ENCODE measurements around the gene KIF26A.

KIF26A gene

DNA sequence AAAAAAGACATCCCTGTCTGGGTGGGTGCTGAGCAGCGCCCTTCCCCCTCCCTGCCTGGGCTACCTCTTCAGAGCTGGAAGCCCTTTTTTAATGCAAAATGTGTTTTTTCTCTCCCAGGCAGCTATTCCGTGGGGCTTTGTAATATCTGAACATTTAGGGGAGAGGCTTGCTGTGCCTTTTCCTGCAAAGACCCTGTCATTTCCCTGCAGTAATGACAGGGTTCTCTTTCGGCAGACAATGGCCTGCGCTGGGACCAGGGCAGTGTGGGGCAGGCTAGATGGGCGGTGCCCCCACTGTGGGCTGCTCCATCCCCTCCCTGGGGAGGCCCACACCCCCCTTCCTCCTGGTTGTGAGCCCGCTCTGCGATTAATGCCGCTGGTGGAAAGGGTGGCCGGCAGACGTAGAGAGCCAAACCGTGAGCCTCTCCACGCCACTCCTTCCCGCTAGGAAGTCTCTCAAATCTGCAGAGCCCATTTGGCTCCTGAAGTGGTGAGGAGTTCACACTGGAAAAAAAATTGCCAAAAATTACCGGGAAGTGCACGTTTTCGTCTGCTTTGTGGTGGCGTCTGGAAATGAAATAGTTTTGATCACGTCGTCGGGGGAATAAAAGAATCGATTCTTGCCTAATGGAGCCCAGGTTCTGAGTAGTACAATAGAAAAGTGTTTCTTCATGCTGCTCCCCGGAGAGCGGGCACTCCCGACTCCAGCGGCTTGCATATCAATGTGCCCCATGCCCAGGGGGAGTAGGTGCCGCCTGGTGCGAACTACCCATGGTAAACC lies 31.5 kb downstream of the KIF26A start:
- Histone ChIP-seq H3K27ac (ENCODE audit: low read depth in 2 of 2, low read length in 2 of 2) (no peak overlapping the region), H3K4me1 (ENCODE audit: control insufficient read depth in 2 of 2, insufficient read depth in 2 of 2, low read length in 2 of 2) (no peaks in the 10 kb centered on the region), H3K9me3 (ENCODE audit: control insufficient read depth in 2 of 2, low read length in 2 of 2) (no peaks in the 10 kb centered on the region), H3K36me3 (ENCODE audit: control insufficient read depth in 2 of 2, insufficient read depth in 2 of 2, low read length in 2 of 2) (no peaks in the 10 kb centered on the region), H3K9ac (ENCODE audit: low read depth in 1 of 2, low read length in 2 of 2) (no peak overlapping the region), H3K4me3 (ENCODE audit: low read length in 2 of 2) (no peak overlapping the region), H3K27me3 (ENCODE audit: control insufficient read depth in 2 of 2, insufficient read depth in 2 of 2, low read length in 2 of 2) (no peaks in the 10 kb centered on the region)

DNA sequence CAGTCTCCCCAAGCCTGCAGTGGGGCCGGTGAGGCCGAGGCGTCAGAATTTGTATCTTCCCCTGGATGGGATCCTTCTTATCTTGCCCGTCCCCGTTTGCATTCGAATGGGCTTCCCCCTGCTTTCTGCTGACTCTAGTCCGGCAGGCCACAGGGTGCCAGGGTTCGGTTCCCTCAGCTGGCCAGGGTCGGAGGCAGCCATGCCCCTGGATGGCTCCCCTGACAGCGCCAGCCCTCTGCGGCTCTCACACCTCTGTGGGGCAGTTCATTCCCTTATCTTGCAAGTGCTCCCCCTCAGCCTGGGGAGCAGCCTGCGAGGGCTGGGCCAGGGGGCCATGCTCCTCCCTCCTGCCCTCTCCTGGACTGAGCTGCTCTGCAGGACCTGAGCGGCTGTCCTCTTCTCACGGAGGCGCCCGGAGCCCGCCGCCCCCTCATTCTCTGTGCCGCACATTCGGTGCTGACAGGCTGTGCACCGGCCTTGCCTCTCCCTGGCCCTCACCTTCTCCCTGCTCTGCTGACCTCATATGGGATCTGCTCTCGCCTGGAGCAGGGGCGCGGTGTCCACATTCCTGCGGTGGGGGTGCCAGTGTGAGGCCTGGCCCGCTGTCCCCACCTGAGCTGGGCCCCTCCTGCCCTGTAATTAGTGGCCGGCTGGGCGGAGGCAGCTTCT lies 32.8 kb downstream of the KIF26A start:
- Histone ChIP-seq H3K4me3 (ENCODE audit: low read length in 2 of 2) (no peak overlapping the region), H3K9ac (ENCODE audit: low read depth in 1 of 2, low read length in 2 of 2) (no peak overlapping the region), H3K36me3 (ENCODE audit: control insufficient read depth in 2 of 2, insufficient read depth in 2 of 2, low read length in 2 of 2) (no peaks in the 10 kb centered on the region), H3K27me3 (ENCODE audit: control insufficient read depth in 2 of 2, insufficient read depth in 2 of 2, low read length in 2 of 2) (no peaks in the 10 kb centered on the region), H3K9me3 (ENCODE audit: control insufficient read depth in 2 of 2, low read length in 2 of 2) (no peaks in the 10 kb centered on the region), H3K27ac (ENCODE audit: low read depth in 2 of 2, low read length in 2 of 2) (no peak overlapping the region), H3K4me1 (ENCODE audit: control insufficient read depth in 2 of 2, insufficient read depth in 2 of 2, low read length in 2 of 2) (no peaks in the 10 kb centered on the region)

DNA sequence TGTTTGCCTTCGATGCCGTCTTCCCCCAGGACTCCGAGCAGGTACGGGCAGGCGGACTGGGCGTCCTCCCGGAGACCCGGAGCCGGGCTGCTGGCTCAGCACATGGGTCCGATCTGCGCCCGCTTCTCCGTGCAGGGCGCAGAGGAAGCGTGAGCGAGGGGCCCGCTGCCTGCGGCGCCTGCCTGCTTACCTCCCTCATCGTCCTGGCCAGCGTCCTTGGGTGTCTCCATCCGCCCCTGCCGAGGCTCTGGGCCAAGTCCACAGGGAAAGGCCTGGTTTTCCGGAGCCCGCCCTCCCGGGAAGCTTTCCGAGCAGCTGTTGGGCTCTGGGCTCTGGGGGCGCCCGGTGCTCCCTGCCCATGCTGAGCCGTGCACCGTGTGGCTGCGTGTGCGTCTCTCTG lies 33.5 kb downstream of the KIF26A start:
- Histone ChIP-seq H3K27me3 (ENCODE audit: control insufficient read depth in 2 of 2, insufficient read depth in 2 of 2, low read length in 2 of 2) (no peaks in the 10 kb centered on the region), H3K4me3 (ENCODE audit: low read length in 2 of 2) (no peak overlapping the region), H3K9me3 (ENCODE audit: control insufficient read depth in 2 of 2, low read length in 2 of 2) (no peaks in the 10 kb centered on the region), H3K9ac (ENCODE audit: low read depth in 1 of 2, low read length in 2 of 2) (no peak overlapping the region), H3K4me1 (ENCODE audit: control insufficient read depth in 2 of 2, insufficient read depth in 2 of 2, low read length in 2 of 2) (no peaks in the 10 kb centered on the region), H3K27ac (ENCODE audit: low read depth in 2 of 2, low read length in 2 of 2) (no peak overlapping the region), H3K36me3 (ENCODE audit: control insufficient read depth in 2 of 2, insufficient read depth in 2 of 2, low read length in 2 of 2) (no peaks in the 10 kb centered on the region)

DNA sequence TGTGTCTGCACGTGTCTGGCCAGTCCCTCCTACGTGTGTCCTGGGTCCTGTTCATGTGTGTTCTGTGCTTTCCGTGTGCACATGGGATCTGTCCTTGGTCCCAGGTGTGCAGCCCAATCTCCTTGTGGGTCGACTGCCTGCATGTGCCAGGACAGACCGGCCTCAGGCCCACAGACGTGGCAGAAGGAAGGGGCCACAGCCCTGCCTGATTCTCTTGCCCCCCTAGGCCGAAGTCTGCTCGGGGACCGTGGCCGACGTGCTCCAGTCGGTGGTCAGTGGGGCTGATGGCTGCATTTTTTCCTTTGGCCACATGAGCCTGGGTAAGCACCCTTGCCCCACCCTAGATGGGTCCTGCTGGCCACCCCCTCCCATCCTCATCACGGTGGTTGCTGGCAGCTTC lies 34.0 kb downstream of the KIF26A start:
- H3K27ac ChIP-seq (ENCODE audit: low read depth in 2 of 2, low read length in 2 of 2), result no peak overlapping the region
- H3K36me3 ChIP-seq (ENCODE audit: control insufficient read depth in 2 of 2, insufficient read depth in 2 of 2, low read length in 2 of 2), result no peaks in the 10 kb centered on the region
- no peaks in the 10 kb centered on the region for H3K4me1 ChIP-seq (ENCODE audit: control insufficient read depth in 2 of 2, insufficient read depth in 2 of 2, low read length in 2 of 2)
- no peaks in the 10 kb centered on the region for H3K27me3 ChIP-seq (ENCODE audit: control insufficient read depth in 2 of 2, insufficient read depth in 2 of 2, low read length in 2 of 2)
- H3K9ac ChIP-seq (ENCODE audit: low read depth in 1 of 2, low read length in 2 of 2), result no peak overlapping the region
- H3K9me3 ChIP-seq (ENCODE audit: control insufficient read depth in 2 of 2, low read length in 2 of 2), result no peaks in the 10 kb centered on the region
- H3K4me3 ChIP-seq (ENCODE audit: low read length in 2 of 2), result no peak overlapping the region

DNA sequence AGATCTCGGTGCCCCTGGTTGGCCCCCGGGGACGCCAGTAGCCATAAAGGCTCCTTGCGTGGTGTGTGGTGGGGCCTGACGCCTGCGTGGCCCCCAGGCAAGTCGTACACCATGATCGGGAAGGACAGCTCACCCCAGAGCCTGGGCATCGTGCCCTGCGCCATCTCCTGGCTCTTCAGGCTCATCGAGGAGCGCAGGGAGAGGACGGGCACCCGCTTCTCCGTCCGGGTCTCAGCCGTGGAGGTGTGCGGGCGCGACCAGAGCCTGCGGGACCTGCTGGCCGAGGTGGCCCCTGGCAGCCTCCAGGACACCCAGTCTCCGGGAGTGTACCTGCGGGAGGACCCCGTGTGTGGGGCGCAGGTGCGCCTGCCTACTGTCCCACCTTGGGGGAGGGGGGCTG lies 34.5 kb downstream of the KIF26A start:
- H3K4me3 ChIP-seq (ENCODE audit: low read length in 2 of 2), result no peak overlapping the region
- no peaks in the 10 kb centered on the region for H3K27me3 ChIP-seq (ENCODE audit: control insufficient read depth in 2 of 2, insufficient read depth in 2 of 2, low read length in 2 of 2)
- no peaks in the 10 kb centered on the region for H3K36me3 ChIP-seq (ENCODE audit: control insufficient read depth in 2 of 2, insufficient read depth in 2 of 2, low read length in 2 of 2)
- no peaks in the 10 kb centered on the region for H3K9me3 ChIP-seq (ENCODE audit: control insufficient read depth in 2 of 2, low read length in 2 of 2)
- no peaks in the 10 kb centered on the region for H3K4me1 ChIP-seq (ENCODE audit: control insufficient read depth in 2 of 2, insufficient read depth in 2 of 2, low read length in 2 of 2)
- H3K9ac ChIP-seq (ENCODE audit: low read depth in 1 of 2, low read length in 2 of 2), result no peak overlapping the region
- H3K27ac ChIP-seq (ENCODE audit: low read depth in 2 of 2, low read length in 2 of 2), result no peak overlapping the region

DNA sequence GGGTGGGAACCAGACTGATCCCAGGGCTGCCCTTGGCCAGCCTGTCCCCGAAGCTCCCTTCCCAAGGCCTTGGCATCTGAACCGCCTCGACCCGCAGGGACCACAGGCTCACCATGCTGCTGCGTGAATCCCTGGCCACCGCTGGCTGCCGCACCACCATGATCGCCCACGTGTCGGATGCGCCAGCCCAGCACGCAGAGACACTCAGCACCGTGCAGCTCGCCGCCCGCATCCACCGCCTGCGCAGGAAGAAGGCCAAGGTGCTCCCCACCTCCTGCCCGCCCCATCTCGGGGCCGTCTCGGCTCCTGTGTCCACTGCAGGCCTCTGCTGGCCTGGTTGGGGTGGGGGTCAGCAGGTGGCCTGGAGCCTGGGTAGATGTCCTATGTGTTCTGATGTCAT lies 35.7 kb downstream of the KIF26A start:
- no peak overlapping the region for H3K27ac ChIP-seq (ENCODE audit: low read depth in 2 of 2, low read length in 2 of 2)
- no peak overlapping the region for H3K9ac ChIP-seq (ENCODE audit: low read depth in 1 of 2, low read length in 2 of 2)
- no peaks in the 10 kb centered on the region for H3K9me3 ChIP-seq (ENCODE audit: control insufficient read depth in 2 of 2, low read length in 2 of 2)
- H3K27me3 ChIP-seq (ENCODE audit: control insufficient read depth in 2 of 2, insufficient read depth in 2 of 2, low read length in 2 of 2), result no peaks in the 10 kb centered on the region
- no peaks in the 10 kb centered on the region for H3K4me1 ChIP-seq (ENCODE audit: control insufficient read depth in 2 of 2, insufficient read depth in 2 of 2, low read length in 2 of 2)
- H3K36me3 ChIP-seq (ENCODE audit: control insufficient read depth in 2 of 2, insufficient read depth in 2 of 2, low read length in 2 of 2), result no peaks in the 10 kb centered on the region
- no peak overlapping the region for H3K4me3 ChIP-seq (ENCODE audit: low read length in 2 of 2)

DNA sequence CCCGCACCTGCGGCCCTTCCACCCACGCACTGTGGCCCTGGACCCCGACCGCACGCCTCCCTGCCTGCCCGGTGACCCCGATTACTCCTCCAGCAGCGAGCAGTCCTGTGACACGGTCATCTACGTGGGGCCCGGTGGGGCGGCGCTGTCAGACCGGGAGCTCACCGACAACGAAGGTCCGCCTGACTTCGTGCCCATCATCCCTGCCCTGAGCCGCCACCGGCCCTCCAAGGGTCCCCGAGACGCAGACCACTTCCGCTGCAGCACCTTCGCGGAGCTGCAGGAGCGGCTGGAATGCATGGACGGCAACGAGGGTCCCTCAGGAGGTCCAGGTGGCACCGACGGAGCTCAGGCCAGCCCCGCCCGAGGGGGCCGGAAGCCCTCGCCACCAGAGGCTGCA lies 36.7 kb downstream of the KIF26A start:
- no peaks in the 10 kb centered on the region for H3K36me3 ChIP-seq (ENCODE audit: control insufficient read depth in 2 of 2, insufficient read depth in 2 of 2, low read length in 2 of 2)
- H3K27ac ChIP-seq (ENCODE audit: low read depth in 2 of 2, low read length in 2 of 2), result no peak overlapping the region
- H3K27me3 ChIP-seq (ENCODE audit: control insufficient read depth in 2 of 2, insufficient read depth in 2 of 2, low read length in 2 of 2), result no peaks in the 10 kb centered on the region
- no peak overlapping the region for H3K9ac ChIP-seq (ENCODE audit: low read depth in 1 of 2, low read length in 2 of 2)
- H3K4me3 ChIP-seq (ENCODE audit: low read length in 2 of 2), result no peak overlapping the region
- H3K4me1 ChIP-seq (ENCODE audit: control insufficient read depth in 2 of 2, insufficient read depth in 2 of 2, low read length in 2 of 2), result no peaks in the 10 kb centered on the region
- H3K9me3 ChIP-seq (ENCODE audit: control insufficient read depth in 2 of 2, low read length in 2 of 2), result no peaks in the 10 kb centered on the region

DNA sequence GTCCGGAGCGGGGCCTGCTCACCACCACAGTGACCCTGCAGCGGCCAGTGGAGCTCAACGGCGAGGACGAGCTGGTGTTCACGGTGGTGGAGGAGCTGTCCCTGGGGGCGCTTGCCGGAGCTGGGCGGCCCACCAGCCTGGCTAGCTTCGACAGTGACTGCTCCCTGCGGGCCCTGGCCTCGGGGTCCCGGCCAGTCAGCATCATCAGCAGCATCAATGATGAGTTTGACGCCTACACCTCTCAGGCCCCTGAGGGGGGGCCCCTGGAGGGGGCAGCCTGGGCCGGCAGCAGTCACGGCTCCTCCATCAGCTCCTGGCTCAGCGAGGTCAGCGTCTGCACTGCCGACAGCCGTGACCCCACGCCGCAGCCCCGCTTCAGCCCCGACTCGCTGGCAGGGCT lies 37.4 kb downstream of the KIF26A start:
- H3K27ac ChIP-seq (ENCODE audit: low read depth in 2 of 2, low read length in 2 of 2), result no peak overlapping the region
- no peaks in the 10 kb centered on the region for H3K27me3 ChIP-seq (ENCODE audit: control insufficient read depth in 2 of 2, insufficient read depth in 2 of 2, low read length in 2 of 2)
- no peak overlapping the region for H3K4me3 ChIP-seq (ENCODE audit: low read length in 2 of 2)
- H3K4me1 ChIP-seq (ENCODE audit: control insufficient read depth in 2 of 2, insufficient read depth in 2 of 2, low read length in 2 of 2), result no peaks in the 10 kb centered on the region
- H3K9ac ChIP-seq (ENCODE audit: low read depth in 1 of 2, low read length in 2 of 2), result no peak overlapping the region
- H3K9me3 ChIP-seq (ENCODE audit: control insufficient read depth in 2 of 2, low read length in 2 of 2), result no peaks in the 10 kb centered on the region
- no peaks in the 10 kb centered on the region for H3K36me3 ChIP-seq (ENCODE audit: control insufficient read depth in 2 of 2, insufficient read depth in 2 of 2, low read length in 2 of 2)

DNA sequence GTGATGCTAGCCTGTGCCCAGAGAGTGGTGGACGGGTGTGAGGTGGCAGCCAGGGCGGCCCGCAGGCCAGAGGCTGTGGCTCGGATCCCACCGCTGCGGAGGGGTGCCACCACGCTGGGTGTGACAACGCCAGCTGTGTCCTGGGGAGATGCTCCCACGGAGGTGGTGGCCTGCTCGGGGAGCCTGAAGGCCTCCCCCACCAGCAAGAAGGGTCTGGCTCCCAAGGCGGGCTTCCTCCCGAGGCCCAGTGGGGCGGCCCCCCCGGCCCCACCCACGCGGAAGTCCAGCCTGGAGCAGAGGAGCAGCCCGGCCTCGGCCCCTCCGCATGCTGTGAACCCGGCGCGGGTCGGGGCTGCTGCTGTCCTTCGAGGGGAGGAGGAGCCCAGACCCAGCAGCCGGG lies 38.2 kb downstream of the KIF26A start:
- Histone ChIP-seq H3K27ac (ENCODE audit: low read depth in 2 of 2, low read length in 2 of 2) (no peak overlapping the region), H3K4me1 (ENCODE audit: control insufficient read depth in 2 of 2, insufficient read depth in 2 of 2, low read length in 2 of 2) (no peaks in the 10 kb centered on the region), H3K9me3 (ENCODE audit: control insufficient read depth in 2 of 2, low read length in 2 of 2) (no peaks in the 10 kb centered on the region), H3K9ac (ENCODE audit: low read depth in 1 of 2, low read length in 2 of 2) (no peak overlapping the region), H3K4me3 (ENCODE audit: low read length in 2 of 2) (no peak overlapping the region), H3K27me3 (ENCODE audit: control insufficient read depth in 2 of 2, insufficient read depth in 2 of 2, low read length in 2 of 2) (no peaks in the 10 kb centered on the region), H3K36me3 (ENCODE audit: control insufficient read depth in 2 of 2, insufficient read depth in 2 of 2, low read length in 2 of 2) (no peaks in the 10 kb centered on the region)

DNA sequence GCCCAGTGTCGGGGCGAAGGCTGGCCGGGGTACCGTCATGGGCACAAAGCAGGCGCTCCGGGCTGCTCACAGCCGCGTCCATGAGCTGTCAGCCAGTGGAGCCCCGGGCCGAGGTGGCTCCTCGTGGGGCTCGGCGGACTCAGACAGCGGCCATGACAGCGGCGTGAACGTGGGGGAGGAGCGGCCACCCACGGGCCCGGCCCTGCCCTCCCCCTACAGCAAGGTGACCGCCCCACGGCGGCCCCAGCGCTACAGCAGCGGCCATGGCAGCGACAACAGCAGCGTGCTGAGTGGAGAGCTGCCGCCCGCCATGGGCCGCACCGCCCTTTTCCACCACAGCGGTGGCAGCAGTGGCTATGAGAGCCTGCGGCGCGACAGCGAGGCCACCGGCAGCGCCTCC lies 39.0 kb downstream of the KIF26A start:
- Histone ChIP-seq H3K9me3 (ENCODE audit: control insufficient read depth in 2 of 2, low read length in 2 of 2) (no peaks in the 10 kb centered on the region), H3K9ac (ENCODE audit: low read depth in 1 of 2, low read length in 2 of 2) (no peak overlapping the region), H3K4me1 (ENCODE audit: control insufficient read depth in 2 of 2, insufficient read depth in 2 of 2, low read length in 2 of 2) (no peaks in the 10 kb centered on the region), H3K27ac (ENCODE audit: low read depth in 2 of 2, low read length in 2 of 2) (no peak overlapping the region), H3K36me3 (ENCODE audit: control insufficient read depth in 2 of 2, insufficient read depth in 2 of 2, low read length in 2 of 2) (no peaks in the 10 kb centered on the region), H3K27me3 (ENCODE audit: control insufficient read depth in 2 of 2, insufficient read depth in 2 of 2, low read length in 2 of 2) (no peaks in the 10 kb centered on the region), H3K4me3 (ENCODE audit: low read length in 2 of 2) (no peak overlapping the region)
